Measurements from ENCODE around the gene PHACTR1. TPM values are rescaled to one million over a fixed set of nuclear protein-coding genes. Genes with fewer than 3 reads are reported as not detected.

PHACTR1 gene
- polyA plus RNA-seq, 2 of the 4 experiments (the other 2 are of a cell fraction) = not detected

DNA sequence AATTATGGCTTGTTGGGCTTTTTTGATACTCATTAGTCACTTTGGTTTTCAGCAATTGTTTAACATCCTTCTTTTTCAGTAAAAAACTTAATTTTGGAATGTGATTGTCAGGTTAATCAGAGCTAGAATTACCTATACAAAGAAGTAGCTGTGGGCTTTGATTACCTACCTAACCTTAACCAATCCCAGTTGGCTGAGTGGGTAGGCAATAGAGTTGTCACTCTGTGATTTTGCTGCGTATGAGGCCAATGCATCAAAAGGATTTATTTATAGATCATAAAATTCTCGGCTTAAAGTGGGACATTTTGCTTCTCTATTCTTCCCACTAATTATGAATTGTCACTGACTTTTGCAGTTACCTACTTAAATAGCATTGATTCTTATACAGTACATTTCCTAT lies 111.4 kb downstream of the PHACTR1 start (continued):
- TF ChIP-seq CHD2 (IDR thresholded peaks at IDR 0.05; ENCODE audit: low read length, partially characterized antibody) (no peak), HOXB5 (CRISPR knock-in tag; IDR thresholded peaks at IDR 0.05) (no peak), HOXA7 (CRISPR knock-in tag; IDR thresholded peaks at IDR 0.05) (no peak)

DNA sequence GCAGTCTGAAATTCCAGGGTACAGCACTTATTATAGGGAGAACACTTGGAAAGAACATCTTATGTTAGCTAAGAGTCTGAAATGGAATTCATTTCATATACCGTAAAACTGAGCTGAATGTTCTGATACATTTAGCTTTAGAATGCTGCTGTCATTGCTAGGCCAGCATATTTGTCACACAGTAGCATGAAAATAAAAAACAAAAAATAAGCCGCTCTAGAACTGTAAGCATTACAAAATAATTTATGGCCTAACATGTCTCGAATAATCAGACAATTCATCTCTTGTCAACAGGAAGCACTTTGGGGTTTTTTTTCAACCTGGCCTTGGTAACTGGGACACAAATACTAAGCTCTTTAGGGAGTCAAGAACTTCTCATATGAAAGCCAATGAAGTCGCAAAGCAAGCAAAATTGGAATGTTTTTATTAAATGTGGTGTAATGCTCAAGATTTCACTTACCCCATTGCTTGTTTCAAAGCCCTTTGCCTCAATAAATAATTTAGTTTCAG lies 115.7 kb downstream of the PHACTR1 start:
- no peak overlapping the region for H3K4me3 ChIP-seq
- ChIA-PET POLR2A (no interaction called here), CTCF (no interaction called here)
- 62% methylated on average over 4 of the region's 4 CpGs for WGBS (ENCODE audit: missing lambda C conversion rate)
- ATAC-seq (no peak), DNase-seq (ENCODE audit: low read depth in 1 of 2, low spot score in 1 of 2) (no peak), FAIRE-seq (no peak)
- no peak overlapping the region for H3K27ac ChIP-seq
- 0 out of 3 replicates have a peak, but pooled peaks cover 9% of the 10 kb centered on the region for H3K9me3 ChIP-seq
- TF ChIP-seq GATA3 (IDR thresholded peaks at IDR 0.05; ENCODE audit: borderline replicate concordance) = no peak
- TF ChIP-seq, protein P1, sequence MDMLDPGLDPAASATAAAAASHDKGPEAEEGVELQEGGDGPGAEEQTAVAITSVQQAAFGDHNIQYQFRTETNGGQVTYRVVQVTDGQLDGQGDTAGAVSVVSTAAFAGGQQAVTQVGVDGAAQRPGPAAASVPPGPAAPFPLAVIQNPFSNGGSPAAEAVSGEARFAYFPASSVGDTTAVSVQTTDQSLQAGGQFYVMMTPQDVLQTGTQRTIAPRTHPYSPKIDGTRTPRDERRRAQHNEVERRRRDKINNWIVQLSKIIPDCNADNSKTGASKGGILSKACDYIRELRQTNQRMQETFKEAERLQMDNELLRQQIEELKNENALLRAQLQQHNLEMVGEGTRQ (IDR thresholded peaks at IDR 0.05) = no peak
- TF ChIP-seq NPAS2 (CRISPR knock-in tag; IDR thresholded peaks at IDR 0.05; ENCODE audit: borderline replicate concordance) = no peak
- no peak for TF ChIP-seq EHMT2 (IDR thresholded peaks at IDR 0.05; ENCODE audit: low read depth)
- no peak for TF ChIP-seq CHD4 (IDR thresholded peaks at IDR 0.05; ENCODE audit: borderline replicate concordance)
- H3K4me2 ChIP-seq = no peak overlapping the region
- no peaks in the 10 kb centered on the region for H3K4me1 ChIP-seq

DNA sequence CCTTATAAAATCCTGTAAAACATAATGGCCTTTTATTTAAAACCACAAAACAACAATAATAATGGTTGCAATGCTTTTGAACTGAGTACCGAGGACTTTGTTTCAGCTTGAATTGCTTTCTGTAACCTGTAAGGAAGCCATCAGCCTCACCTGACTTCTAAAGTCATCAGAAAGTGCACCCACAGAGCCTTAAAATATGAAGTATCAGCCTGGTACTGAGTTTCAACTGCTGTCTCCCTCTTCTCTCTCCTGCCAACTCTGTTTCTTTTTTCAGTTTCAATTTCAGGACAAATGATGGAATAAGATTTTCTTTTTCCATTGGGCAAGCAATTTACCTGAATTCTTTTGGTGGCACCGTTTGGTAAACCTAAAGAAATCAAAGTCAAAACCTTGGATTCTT lies 119.4 kb downstream of the PHACTR1 start:
- no peak overlapping the region for H3K27ac ChIP-seq
- no peak for ATAC-seq
- no peak for FAIRE-seq
- DNase-seq (ENCODE audit: low read depth in 1 of 2, low spot score in 1 of 2) = no peak
- H3K4me3 ChIP-seq = no peak overlapping the region
- ChIA-PET CTCF (no interaction called here), POLR2A (no interaction called here)
- H3K4me2 ChIP-seq = no peak overlapping the region
- no peak for TF ChIP-seq MAFK (IDR thresholded peaks at IDR 0.05; ENCODE audit: partially characterized antibody)
- TF ChIP-seq, protein P2, sequence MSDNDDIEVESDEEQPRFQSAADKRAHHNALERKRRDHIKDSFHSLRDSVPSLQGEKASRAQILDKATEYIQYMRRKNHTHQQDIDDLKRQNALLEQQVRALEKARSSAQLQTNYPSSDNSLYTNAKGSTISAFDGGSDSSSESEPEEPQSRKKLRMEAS (IDR thresholded peaks at IDR 0.05) = no peak
- TF ChIP-seq FOXS1 (CRISPR knock-in tag; IDR thresholded peaks at IDR 0.05) = no peak
- no peak for TF ChIP-seq SREBF2 (IDR thresholded peaks at IDR 0.05)
- no peak for TF ChIP-seq ZC3H11A (IDR thresholded peaks at IDR 0.05)
- TF ChIP-seq HOXA7 (CRISPR knock-in tag; IDR thresholded peaks at IDR 0.05) = no peak
- TF ChIP-seq CEBPB (IDR thresholded peaks at IDR 0.05) = no peak
- TF ChIP-seq KDM1A (IDR thresholded peaks at IDR 0.05; ENCODE audit: low read depth) = no peak
- no peak for TF ChIP-seq CBX2 (IDR thresholded peaks at IDR 0.05; ENCODE audit: borderline replicate concordance, low read depth)
- TF ChIP-seq, protein P3, sequence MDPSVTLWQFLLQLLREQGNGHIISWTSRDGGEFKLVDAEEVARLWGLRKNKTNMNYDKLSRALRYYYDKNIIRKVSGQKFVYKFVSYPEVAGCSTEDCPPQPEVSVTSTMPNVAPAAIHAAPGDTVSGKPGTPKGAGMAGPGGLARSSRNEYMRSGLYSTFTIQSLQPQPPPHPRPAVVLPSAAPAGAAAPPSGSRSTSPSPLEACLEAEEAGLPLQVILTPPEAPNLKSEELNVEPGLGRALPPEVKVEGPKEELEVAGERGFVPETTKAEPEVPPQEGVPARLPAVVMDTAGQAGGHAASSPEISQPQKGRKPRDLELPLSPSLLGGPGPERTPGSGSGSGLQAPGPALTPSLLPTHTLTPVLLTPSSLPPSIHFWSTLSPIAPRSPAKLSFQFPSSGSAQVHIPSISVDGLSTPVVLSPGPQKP (IDR thresholded peaks at IDR 0.05; ENCODE audit: low read depth, low read length) = no peak
- TF ChIP-seq FOSB (CRISPR knock-in tag; IDR thresholded peaks at IDR 0.05) = no peak
- TF ChIP-seq SMC3 (IDR thresholded peaks at IDR 0.05) = no peak
- no peak for TF ChIP-seq RAD21 (conservative IDR thresholded peaks at IDR 0.05 in 1 of 2, IDR thresholded peaks at IDR 0.05 in 1 of 2)
- no peak for TF ChIP-seq NPAS2 (CRISPR knock-in tag; IDR thresholded peaks at IDR 0.05; ENCODE audit: borderline replicate concordance)
- TF ChIP-seq, protein P4, sequence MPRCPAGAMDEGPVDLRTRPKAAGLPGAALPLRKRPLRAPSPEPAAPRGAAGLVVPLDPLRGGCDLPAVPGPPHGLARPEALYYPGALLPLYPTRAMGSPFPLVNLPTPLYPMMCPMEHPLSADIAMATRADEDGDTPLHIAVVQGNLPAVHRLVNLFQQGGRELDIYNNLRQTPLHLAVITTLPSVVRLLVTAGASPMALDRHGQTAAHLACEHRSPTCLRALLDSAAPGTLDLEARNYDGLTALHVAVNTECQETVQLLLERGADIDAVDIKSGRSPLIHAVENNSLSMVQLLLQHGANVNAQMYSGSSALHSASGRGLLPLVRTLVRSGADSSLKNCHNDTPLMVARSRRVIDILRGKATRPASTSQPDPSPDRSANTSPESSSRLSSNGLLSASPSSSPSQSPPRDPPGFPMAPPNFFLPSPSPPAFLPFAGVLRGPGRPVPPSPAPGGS (IDR thresholded peaks at IDR 0.05) = no peak
- TF ChIP-seq GATA3 (IDR thresholded peaks at IDR 0.05; ENCODE audit: borderline replicate concordance) = no peak
- no peak for TF ChIP-seq POLR2AphosphoS2 (conservative IDR thresholded peaks at IDR 0.05; ENCODE audit: low read length)
- TF ChIP-seq, protein P5, sequence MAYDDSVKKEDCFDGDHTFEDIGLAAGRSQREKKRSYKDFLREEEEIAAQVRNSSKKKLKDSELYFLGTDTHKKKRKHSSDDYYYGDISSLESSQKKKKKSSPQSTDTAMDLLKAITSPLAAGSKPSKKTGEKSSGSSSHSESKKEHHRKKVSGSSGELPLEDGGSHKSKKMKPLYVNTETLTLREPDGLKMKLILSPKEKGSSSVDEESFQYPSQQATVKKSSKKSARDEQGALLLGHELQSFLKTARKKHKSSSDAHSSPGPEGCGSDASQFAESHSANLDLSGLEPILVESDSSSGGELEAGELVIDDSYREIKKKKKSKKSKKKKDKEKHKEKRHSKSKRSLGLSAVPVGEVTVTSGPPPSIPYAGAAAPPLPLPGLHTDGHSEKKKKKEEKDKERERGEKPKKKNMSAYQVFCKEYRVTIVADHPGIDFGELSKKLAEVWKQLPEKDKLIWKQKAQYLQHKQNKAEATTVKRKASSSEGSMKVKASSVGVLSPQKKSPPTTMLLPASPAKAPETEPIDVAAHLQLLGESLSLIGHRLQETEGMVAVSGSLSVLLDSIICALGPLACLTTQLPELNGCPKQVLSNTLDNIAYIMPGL (CRISPR knock-in tag; IDR thresholded peaks at IDR 0.05; ENCODE audit: borderline replicate concordance) = no peak
- no peaks in the 10 kb centered on the region for H3K4me1 ChIP-seq
- WGBS (ENCODE audit: missing lambda C conversion rate) = 3% methylated on average over 2 of the region's 2 CpGs
- peaks cover 17% of the 10 kb centered on the region; the same call in 2 of the 3 replicates for H3K9me3 ChIP-seq

Measured in A549 (cell line).